Mesenchymal stem cell (in vitro differentiated cells and primary cell): ENCODE results near the gene MYOM1.

ENCODE experiments used
- DNase-seq: peaks from one replicate; pipeline ENCODE4 v3.0.0-alpha.2; 2013
- H2AFZ ChIP-seq: one replicate; pipeline ENCODE4 v1.6.1; 2013; ENCODE audit warnings: low read depth, mild to moderate bottlenecking, control low read depth, inconsistent platforms, low read length, moderate library complexity
- H2AK5ac ChIP-seq: 2 replicates; pipeline ENCODE4 v1.6.1; 2013; ENCODE audit warnings: low read length, moderate library complexity, mild to moderate bottlenecking, inconsistent platforms; ENCODE audit not compliant: severe bottlenecking
- H2BK120ac ChIP-seq: one replicate; pipeline ENCODE4 v1.6.1; 2013; ENCODE audit warnings: low read depth, mild to moderate bottlenecking, inconsistent platforms, low read length, moderate library complexity
- H2BK12ac ChIP-seq, 2 experiments: one replicate each; pipeline ENCODE4 v1.6.1; 2013; ENCODE audit warnings: inconsistent platforms in 2 of 2, low read length in 2 of 2, mild to moderate bottlenecking in 2 of 2, moderate library complexity in 2 of 2, control low read depth in 1 of 2
- H2BK15ac ChIP-seq: one replicate; pipeline ENCODE4 v1.6.1; 2013; ENCODE audit warnings: mild to moderate bottlenecking, low read depth, inconsistent platforms; ENCODE audit not compliant: poor library complexity, severe bottlenecking
- H2BK5ac ChIP-seq: 2 replicates; pipeline ENCODE4 v1.6.1; 2013; ENCODE audit warnings: low read depth, mild to moderate bottlenecking, low read length, control low read depth, inconsistent platforms; ENCODE audit not compliant: poor library complexity, severe bottlenecking
- H3K14ac ChIP-seq, 2 experiments: one replicate each; pipeline ENCODE4 v1.6.1; 2013; ENCODE audit warnings: inconsistent platforms in 2 of 2, low read length in 2 of 2, control low read depth in 1 of 2, mild to moderate bottlenecking in 1 of 2, moderate library complexity in 1 of 2
- H3K18ac ChIP-seq, 2 experiments: one replicate each; pipeline ENCODE4 v1.6.1; 2013; ENCODE audit warnings: inconsistent platforms in 2 of 2, low read length in 2 of 2, control low read depth in 1 of 2, low read depth in 1 of 2, mild to moderate bottlenecking in 1 of 2
- H3K23ac ChIP-seq, 2 experiments: one replicate each; pipeline ENCODE4 v1.6.1; 2013; ENCODE audit warnings: inconsistent platforms in 2 of 2, low read length in 2 of 2, mild to moderate bottlenecking in 2 of 2, moderate library complexity in 2 of 2, control low read depth in 1 of 2
- H3K27ac ChIP-seq: 2 replicates; pipeline ENCODE4 v1.5.1; 2013; ENCODE audit warnings: mild to moderate bottlenecking, moderate library complexity, low read length, control low read depth, inconsistent platforms; ENCODE audit not compliant: poor library complexity, severe bottlenecking
- H3K27me3 ChIP-seq, 2 experiments: 2 replicates each; pipeline versions ENCODE4 v1.6.1 to v1.7.0; 2013; ENCODE audit warnings: low read length in 2 of 2, mild to moderate bottlenecking in 2 of 2, moderate library complexity in 2 of 2, control low read depth in 1 of 2, inconsistent platforms in 1 of 2; ENCODE audit not compliant: control insufficient read depth in 1 of 2, insufficient read depth in 1 of 2
- H3K36me3 ChIP-seq, 2 experiments: 2 replicates each; pipeline versions ENCODE4 v1.6.1 to v1.7.0; 2013; ENCODE audit warnings: low read length in 2 of 2, control low read depth in 1 of 2, inconsistent platforms in 1 of 2, low read depth in 1 of 2, mild to moderate bottlenecking in 1 of 2; ENCODE audit not compliant: insufficient read depth in 2 of 2, control insufficient read depth in 1 of 2
- H3K4ac ChIP-seq, 2 experiments: one replicate each; pipeline ENCODE4 v1.6.1; 2013; ENCODE audit warnings: inconsistent platforms in 2 of 2, low read length in 2 of 2, mild to moderate bottlenecking in 2 of 2, moderate library complexity in 2 of 2, control low read depth in 1 of 2, low read depth in 1 of 2
- H3K4me1 ChIP-seq: 2 replicates; pipeline ENCODE4 v1.6.1; 2013; ENCODE audit warnings: low read depth, low read length, control low read depth; ENCODE audit not compliant: control insufficient read depth, insufficient read depth
- H3K4me2 ChIP-seq: 2 replicates; pipeline ENCODE4 v1.6.1; 2013; ENCODE audit warnings: low read length, mild to moderate bottlenecking, inconsistent platforms; ENCODE audit not compliant: poor library complexity, severe bottlenecking
- H3K4me3 ChIP-seq, 2 experiments: 2 replicates each; pipeline versions ENCODE4 v1.5.1 to v1.7.0; 2013; ENCODE audit warnings: low read length in 2 of 2, mild to moderate bottlenecking in 2 of 2, control low read depth in 1 of 2, low read depth in 1 of 2; ENCODE audit not compliant: insufficient read depth in 1 of 2
- H3K79me1 ChIP-seq: replicated peaks from 2 replicates; pipeline ENCODE4 v1.6.1; 2013; ENCODE audit warnings: mild to moderate bottlenecking, control low read depth, low read length, inconsistent platforms; ENCODE audit not compliant: poor library complexity, severe bottlenecking
- H3K9ac ChIP-seq: 2 replicates; pipeline ENCODE4 v1.7.0; 2013; ENCODE audit warnings: mild to moderate bottlenecking, low read length, moderate library complexity
- H3K9me3 ChIP-seq: 2 replicates; pipeline ENCODE4 v1.7.0; 2013; ENCODE audit warnings: mild to moderate bottlenecking, low read length; ENCODE audit not compliant: control insufficient read depth
- H4K8ac ChIP-seq: one replicate; pipeline ENCODE4 v1.6.1; 2013; ENCODE audit warnings: inconsistent platforms, mild to moderate bottlenecking, low read length, moderate library complexity
- H4K91ac ChIP-seq: one replicate; pipeline ENCODE4 v1.6.1; 2013; ENCODE audit warnings: mild to moderate bottlenecking, low read length, inconsistent platforms
- WGBS: methylation state at CpG from one replicate; pipeline ENCODE4 v1.1.7; 2013; ENCODE audit warnings: mixed read lengths; 5-methylcytosine and 5-hydroxymethylcytosine counted together

The MYOM1 gene

DNA sequence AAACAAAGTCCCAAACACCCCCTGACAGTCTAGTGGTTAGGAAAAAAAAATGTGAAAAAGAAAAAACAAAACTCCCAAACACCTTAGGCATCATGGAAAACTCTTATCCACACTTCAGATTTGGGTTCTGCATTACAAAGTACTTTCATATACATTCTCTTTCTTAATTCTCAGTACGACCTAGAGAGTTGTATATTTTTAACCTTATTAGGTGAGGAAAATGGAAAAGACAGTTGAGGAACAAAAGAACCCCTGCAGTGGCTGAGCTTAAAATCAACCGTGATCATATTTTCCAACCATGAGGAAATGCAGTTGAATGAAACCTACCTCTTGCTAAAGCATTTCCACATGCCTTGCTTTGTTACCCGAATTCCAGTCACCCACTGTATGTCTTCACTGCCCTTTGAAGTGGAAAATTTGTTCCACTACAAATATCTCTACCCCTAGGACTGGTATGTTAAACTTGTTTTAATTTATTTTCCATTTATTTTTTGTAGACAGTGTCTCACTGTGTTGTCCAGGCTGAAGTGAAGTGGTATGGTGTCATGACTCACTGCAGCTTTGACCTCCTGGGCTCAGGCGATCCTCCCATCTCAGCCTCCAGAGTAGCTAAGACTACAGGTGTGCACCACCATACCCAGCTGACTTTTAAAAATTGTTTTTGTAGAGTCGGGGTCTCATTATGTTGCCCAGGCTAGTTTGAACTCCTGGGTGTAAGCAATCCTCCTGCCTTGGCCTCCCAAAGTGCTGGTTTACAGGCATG is 149.9 kb downstream of the MYOM1 start:
- Histone ChIP-seq H3K36me3 (no peaks in the 10 kb centered on the region), H3K27me3 (no peaks in the 10 kb centered on the region), H3K4me3 (no peak overlapping the region), H2BK15ac (no peak overlapping the region), H3K23ac (no peak overlapping the region), H2AK5ac (no peak overlapping the region), H2BK5ac (no peak overlapping the region), H3K14ac (no peak overlapping the region), H2AFZ (no peak overlapping the region), H3K18ac (no peak overlapping the region), H4K91ac (no peak overlapping the region), H3K79me1 (no peaks in the 10 kb centered on the region), H2BK12ac (no peak overlapping the region), H3K9me3 (no peaks in the 10 kb centered on the region), H3K4me2 (no peak overlapping the region), H3K9ac (no peak overlapping the region), H3K4ac (no peak overlapping the region), H2BK120ac (no peak overlapping the region), H4K8ac (no peak overlapping the region), H3K4me1 (peaks cover 3% of the 10 kb centered on the region), H3K27ac (no peak overlapping the region)
- DNase-seq, result no peak
- 99% methylated on average over 3 of the region's 5 CpGs for WGBS

DNA sequence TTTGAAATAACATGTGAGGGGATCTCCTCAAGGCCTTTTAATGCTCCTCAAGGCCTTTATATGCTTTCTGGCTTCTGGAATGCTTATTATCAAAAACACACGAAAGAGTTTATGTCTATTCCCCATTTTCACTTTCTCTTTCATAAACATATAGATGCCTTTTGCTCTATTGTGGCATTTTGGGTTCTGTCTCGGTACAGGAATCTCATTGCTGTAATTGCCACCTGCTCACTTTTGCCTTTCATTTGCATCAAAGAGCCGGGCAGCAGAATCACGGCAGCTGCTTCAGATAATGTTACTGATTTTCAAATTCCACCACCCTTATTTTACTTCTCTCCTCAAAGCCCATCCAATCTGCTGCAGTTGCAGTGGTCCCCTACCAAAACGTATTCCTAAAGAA is 152.0 kb downstream of the MYOM1 start:
- no peaks in the 10 kb centered on the region for H3K79me1 ChIP-seq
- no peak overlapping the region for H4K91ac ChIP-seq
- WGBS, result 90% methylated on average over 5 of the region's 5 CpGs
- H3K4me2 ChIP-seq, result no peak overlapping the region
- H2BK5ac ChIP-seq, result no peak overlapping the region
- no peak overlapping the region for H2AK5ac ChIP-seq
- no peak overlapping the region for H2AFZ ChIP-seq
- peaks cover 3% of the 10 kb centered on the region for H3K4me1 ChIP-seq
- H3K18ac ChIP-seq, result no peak overlapping the region
- no peak overlapping the region for H2BK12ac ChIP-seq
- H3K27ac ChIP-seq, result no peak overlapping the region
- H3K4me3 ChIP-seq, result no peak overlapping the region
- H3K27me3 ChIP-seq, result no peaks in the 10 kb centered on the region
- no peaks in the 10 kb centered on the region for H3K36me3 ChIP-seq
- H2BK15ac ChIP-seq, result no peak overlapping the region
- H2BK120ac ChIP-seq, result no peak overlapping the region
- H3K4ac ChIP-seq, result no peak overlapping the region
- no peak overlapping the region for H4K8ac ChIP-seq
- no peaks in the 10 kb centered on the region for H3K9me3 ChIP-seq
- DNase-seq, result no peak
- H3K14ac ChIP-seq, result no peak overlapping the region
- H3K9ac ChIP-seq, result no peak overlapping the region
- no peak overlapping the region for H3K23ac ChIP-seq

DNA sequence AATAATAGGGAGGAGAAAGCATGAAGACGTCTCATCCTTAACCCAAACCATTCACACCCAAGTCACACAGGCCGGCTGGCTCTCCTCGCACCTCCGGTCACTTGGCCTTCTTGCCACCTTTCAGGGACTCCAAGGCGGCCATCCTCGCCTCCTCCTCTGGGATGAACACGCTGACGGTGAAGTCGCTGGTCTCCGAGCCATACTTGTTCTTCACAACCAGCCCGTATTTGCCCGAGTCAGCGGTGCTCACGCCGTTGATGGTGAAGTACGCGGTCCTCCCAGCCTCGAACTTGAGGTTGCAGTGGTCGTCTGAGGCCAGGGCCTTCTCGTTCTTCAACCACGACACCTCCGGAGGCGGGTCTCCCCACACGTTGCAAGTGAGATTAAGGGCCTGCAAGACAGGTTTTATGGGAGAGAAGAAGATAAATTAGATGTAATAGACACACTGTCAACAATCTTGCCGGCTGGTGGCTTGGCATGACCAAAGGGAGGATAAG is 152.6 kb downstream of the MYOM1 start:
- Histone ChIP-seq H4K8ac (no peak overlapping the region), H2AFZ (no peak overlapping the region), H3K4me3 (no peak overlapping the region), H2AK5ac (no peak overlapping the region), H3K9me3 (no peaks in the 10 kb centered on the region), H3K9ac (no peak overlapping the region), H3K14ac (no peak overlapping the region), H3K79me1 (no peaks in the 10 kb centered on the region), H3K27ac (no peak overlapping the region), H3K4me2 (no peak overlapping the region), H4K91ac (no peak overlapping the region), H2BK5ac (no peak overlapping the region), H3K36me3 (no peaks in the 10 kb centered on the region), H3K4me1 (peaks cover 3% of the 10 kb centered on the region), H3K18ac (no peak overlapping the region), H3K23ac (no peak overlapping the region), H3K4ac (no peak overlapping the region), H2BK15ac (no peak overlapping the region), H2BK12ac (no peak overlapping the region), H2BK120ac (no peak overlapping the region), H3K27me3 (no peaks in the 10 kb centered on the region)
- no peak for DNase-seq
- WGBS, result 93% methylated on average over 25 of the region's 25 CpGs

DNA sequence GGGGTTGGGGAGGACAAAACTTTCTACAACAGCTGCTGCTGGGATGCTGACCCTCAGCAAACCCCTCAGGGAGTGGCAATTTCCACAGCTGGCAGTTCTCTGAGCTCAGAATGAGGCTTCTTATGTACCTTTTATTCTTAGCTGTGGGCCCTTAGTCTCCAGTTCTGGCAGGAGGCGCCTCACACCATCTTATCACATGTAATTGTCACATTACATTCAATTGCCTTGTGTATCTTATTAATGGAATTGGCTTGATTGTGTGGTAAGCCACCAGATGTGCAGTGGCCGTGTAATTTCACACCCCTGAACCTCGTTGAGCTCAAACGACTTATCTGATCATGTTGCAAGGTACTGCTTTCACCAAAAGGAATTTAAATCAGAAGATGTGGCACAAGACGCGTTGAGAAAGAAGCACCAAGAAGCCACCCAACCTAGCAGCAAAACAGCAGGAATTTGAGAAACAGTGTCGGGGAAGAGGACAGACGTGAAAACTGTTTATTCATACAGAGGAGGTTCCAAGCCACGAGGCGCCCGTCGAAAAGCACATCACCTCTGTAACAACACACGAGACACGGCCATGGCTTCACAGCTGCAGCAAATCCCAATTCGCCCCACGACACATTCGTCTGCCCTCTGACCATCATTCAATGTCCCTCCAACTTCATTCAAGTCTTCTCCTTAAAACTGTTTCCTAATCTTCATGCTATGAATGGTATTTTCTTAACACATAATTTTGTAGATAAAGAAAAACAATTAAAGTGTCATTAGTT is 153.2 kb downstream of the MYOM1 start:
- Histone ChIP-seq H2AK5ac (no peak overlapping the region), H3K9me3 (no peaks in the 10 kb centered on the region), H2BK120ac (no peak overlapping the region), H3K27ac (no peak overlapping the region), H4K91ac (no peak overlapping the region), H3K27me3 (no peaks in the 10 kb centered on the region), H2AFZ (no peak overlapping the region), H3K14ac (no peak overlapping the region), H3K23ac (no peak overlapping the region), H3K18ac (no peak overlapping the region), H4K8ac (no peak overlapping the region), H3K4ac (no peak overlapping the region), H3K36me3 (no peaks in the 10 kb centered on the region), H3K4me1 (peaks cover 2% of the 10 kb centered on the region), H2BK5ac (no peak overlapping the region), H3K79me1 (no peaks in the 10 kb centered on the region), H3K4me2 (no peak overlapping the region), H2BK12ac (no peak overlapping the region), H3K4me3 (no peak overlapping the region), H3K9ac (no peak overlapping the region), H2BK15ac (no peak overlapping the region)
- no peak for DNase-seq
- 92% methylated on average over 14 of the region's 17 CpGs for WGBS
